GM19023 (cell line): ENCODE results near the gene ESF1.
A peak's percentile ranks its signal among the peaks of the same experiment; 100 is the strongest.

Experiments
- ATAC-seq: cut with Tn5 transposase; IDR thresholded peaks from one replicate; pipeline ENCODE4 v1.9.1; 2021; ENCODE audit warnings: mild to moderate bottlenecking, moderate library complexity; ENCODE audit not compliant: unreplicated experiment

The ESF1 gene, protein sequence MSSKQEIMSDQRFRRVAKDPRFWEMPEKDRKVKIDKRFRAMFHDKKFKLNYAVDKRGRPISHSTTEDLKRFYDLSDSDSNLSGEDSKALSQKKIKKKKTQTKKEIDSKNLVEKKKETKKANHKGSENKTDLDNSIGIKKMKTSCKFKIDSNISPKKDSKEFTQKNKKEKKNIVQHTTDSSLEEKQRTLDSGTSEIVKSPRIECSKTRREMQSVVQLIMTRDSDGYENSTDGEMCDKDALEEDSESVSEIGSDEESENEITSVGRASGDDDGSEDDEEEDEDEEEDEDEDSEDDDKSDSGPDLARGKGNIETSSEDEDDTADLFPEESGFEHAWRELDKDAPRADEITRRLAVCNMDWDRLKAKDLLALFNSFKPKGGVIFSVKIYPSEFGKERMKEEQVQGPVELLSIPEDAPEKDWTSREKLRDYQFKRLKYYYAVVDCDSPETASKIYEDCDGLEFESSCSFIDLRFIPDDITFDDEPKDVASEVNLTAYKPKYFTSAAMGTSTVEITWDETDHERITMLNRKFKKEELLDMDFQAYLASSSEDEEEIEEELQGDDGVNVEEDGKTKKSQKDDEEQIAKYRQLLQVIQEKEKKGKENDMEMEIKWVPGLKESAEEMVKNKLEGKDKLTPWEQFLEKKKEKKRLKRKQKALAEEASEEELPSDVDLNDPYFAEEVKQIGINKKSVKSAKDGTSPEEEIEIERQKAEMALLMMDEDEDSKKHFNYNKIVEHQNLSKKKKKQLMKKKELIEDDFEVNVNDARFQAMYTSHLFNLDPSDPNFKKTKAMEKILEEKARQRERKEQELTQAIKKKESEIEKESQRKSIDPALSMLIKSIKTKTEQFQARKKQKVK

DNA sequence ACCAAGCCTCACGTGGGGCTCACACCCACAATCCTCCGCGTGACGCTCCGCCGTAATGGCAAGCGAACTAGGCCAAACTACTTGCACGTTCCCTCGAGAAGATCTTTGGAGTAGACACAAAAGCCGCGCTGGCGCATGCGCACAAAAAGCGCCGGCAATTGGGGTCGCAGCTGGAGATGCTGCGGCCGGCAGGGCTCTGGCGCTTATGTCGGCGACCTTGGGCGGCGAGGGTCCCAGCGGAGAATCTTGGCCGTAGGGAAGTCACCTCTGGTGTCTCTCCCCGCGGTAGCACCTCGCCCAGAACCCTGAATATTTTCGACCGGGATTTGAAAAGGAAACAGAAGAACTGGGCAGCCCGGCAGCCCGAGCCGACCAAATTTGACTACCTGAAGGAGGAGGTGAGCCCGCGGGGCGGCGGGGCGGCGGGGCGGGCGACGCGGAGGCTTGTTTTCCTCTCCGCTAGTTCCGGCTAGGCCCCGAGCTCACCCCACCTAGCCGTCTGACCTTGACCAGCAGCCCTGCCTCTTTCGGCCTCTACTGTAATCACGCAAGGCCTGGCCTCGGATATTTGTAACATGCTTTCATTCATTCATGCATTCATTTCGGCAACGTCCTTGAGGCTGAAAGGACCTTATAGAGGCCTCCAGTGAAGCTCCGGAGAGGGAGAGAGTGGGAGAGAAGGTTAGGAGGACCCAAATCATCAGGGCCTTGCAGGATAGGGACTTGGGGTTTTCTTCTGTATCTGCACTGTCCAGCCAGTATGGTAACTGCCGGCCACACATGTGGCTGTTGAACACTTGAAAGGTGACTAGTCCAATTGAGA, at the start of gene ESF1, which contains the start of gene NDUFAF5:
TSS of gene ESF1 (minus strand) at position 27 of the 823 bp plus-strand sequence. CDS start 1,779 bp downstream, outside the sequence.
TSS of gene NDUFAF5 (plus strand) at position 136 of the 823 bp plus-strand sequence. CDS start at position 177, 41 bp downstream.
- peak; percentile 94 for ATAC-seq

DNA sequence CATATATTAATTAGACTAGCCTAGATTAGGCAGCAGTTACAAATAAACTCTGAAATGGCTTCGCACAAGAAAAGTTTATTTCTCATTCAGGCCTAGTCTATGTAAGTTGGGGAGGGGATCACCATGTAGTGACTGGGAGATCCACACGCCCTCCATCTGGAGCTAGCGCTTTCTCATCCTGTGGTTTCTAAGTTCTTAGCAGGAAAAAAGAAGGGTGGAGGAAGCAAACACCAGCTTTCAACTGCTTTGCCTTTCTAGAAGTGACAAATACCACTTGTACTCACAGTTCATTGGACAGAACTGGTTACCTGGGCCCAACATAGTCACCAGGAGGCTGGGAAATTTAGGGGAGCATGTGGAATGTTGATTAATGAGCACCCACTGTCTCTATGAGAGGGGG, 46.8 kb upstream of the ESF1 start:
- no peak for ATAC-seq

- ATAC-seq = no peak
These were observed 40.7 kb upstream of the ESF1 start for GRCh38 chr20:13825465-13825864.

DNA sequence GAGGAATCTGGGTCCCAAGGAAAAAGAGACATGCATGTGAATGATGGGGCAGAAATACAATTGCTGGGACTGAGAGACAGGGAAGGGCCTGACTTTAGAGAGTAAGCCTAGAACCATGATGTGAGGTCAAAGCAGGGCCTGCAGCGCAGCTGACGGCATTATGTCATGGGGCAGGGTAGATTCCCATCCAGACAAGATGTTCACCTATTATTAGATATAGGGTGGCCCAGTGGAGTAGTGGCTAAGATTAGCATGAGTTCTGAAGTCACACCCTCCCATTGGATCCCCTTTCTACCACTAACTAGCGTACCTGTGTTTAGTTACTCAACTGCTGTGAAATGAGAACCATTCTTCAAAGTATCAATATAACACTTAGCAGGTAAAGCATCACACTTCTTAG, 39.7 kb upstream of the ESF1 start:
- ATAC-seq = no peak

GRCh38 chr20:13822459-13822858, 37.7 kb upstream of the ESF1 start:
- ATAC-seq = no peak

DNA sequence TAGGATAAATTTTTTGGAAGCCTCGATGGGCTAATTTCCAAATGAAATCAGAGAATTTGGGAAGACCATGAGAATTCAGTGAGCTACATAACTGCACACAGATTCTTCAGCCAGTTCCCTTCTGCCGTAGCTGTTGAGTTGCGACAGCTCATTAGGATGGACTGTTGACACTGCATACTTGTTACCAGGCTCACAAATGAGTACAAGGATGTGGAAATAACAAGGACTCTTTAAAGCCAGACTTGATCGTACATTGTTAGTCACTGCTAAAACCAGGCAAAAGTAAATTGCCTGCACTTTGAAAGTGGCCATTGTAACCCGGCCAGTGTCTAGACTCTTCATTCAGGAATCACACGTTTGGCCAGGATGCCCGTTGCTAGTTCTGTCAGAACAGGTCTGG, 37.2 kb upstream of the ESF1 start:
- ATAC-seq = no peak

DNA sequence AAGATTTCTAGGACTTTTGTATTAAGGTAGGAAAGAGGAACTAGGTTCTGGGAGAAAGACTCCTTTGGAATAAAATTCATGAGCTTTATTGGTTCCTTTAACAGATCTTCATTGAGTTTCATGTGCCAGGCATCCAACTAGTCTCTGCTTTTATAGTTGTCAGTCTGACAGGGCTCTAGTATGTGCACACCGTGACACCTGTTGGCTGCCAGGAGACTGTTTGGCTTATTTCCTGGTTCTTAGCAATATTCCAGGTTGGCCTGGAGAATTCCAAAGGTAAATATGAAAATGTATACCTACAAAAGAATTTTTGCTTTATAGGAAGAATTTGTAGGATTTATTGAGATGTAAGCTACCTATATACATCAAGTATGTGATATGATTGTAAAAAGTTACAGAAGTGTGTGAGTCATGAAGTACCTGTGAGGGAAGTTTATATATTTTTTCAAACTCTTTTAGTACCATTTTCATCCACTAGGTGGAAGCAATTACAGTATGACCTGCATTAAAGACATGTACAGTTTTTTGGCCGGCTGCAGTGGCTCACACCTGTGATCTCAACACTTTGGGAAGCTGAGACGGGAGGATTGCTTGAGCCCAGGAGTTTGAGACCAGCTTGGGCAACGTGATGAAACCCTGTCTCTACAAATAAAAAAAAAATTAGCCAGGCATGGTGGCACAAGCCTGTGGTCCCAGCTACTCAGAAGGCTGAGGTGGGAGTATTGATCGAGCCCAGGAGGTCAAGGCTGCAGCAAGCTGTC, 35.3 kb upstream of the ESF1 start:
- peak; percentile 62 for ATAC-seq

GRCh38 chr20:13817342-13817741, 32.6 kb upstream of the ESF1 start:
- ATAC-seq = no peak

- no peak for ATAC-seq
These were observed 32.0 kb upstream of the ESF1 start for GRCh38 chr20:13816757-13817156.

- ATAC-seq = no peak
These were observed 30.0 kb upstream of the ESF1 start for GRCh38 chr20:13814672-13815071.

GRCh38 chr20:13813910-13814309, 29.2 kb upstream of the ESF1 start:
- no peak for ATAC-seq

DNA sequence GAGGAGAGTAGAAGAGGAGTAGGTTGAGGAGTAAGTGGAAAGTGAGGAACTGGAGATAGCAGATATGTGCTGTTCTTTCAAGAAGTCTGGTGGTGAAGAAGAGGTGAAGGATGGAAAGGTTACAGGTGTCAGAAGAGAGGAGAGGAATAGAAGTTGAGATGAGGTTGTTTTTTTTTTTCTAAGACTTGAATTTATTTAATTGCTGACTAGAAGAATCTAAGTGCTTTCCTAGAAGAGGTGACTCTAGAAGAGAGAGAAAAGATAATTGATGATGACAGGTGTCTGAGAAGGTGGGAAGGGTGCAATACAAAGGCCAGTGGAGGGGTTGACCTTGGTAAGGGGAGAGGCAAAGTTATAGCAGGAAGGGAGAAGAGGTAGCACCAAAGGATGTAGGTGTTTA, 25.7 kb upstream of the ESF1 start:
- ATAC-seq = no peak

GRCh38 chr20:13809855-13810254, 25.1 kb upstream of the ESF1 start:
- ATAC-seq = no peak

GRCh38 chr20:13809373-13809772, 24.7 kb upstream of the ESF1 start:
- no peak for ATAC-seq

- no peak for ATAC-seq
These were observed 16.0 kb upstream of the ESF1 start for GRCh38 chr20:13800728-13801134.

GRCh38 chr20:13799974-13800373, 15.3 kb upstream of the ESF1 start:
- no peak for ATAC-seq

DNA sequence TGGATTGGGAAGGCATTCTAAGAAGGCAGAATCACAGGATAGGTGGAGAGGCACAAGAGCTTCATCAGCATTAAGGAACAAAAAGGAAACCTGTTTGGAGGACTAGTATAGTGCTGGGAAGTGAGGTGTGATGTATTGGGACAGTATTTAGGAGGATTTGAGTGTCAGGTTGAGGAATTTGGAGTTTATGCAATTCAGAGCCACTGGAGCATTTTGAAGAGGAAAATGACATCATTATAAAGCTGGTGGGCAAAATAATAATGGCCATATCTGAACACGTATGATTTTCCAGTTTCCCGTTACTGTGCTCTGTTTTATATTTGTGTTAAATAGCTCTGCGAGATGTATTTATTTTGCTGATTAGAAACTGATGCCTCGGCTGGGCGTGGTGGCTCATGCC, 14.3 kb upstream of the ESF1 start:
- ATAC-seq = no peak

DNA sequence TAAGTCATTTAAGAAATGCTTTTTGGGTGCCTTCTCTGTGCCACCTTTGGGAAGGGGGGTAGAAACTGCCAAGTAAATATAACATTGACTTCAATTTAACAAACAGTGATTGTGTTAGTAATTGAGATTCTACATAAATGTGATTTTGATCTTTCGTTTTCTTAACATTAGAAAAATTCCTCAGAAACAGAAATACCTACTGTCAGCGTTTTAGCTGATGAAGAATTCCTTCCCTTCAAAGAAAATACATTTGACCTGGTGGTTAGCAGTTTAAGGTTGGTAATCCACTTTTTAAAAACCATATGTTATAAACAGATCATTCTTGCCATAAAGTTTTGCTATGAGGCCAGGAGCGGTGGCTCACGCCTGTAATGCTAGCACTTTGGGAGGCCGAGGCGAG, 9.9 kb upstream of the ESF1 start:
- no peak for ATAC-seq

GRCh38 chr20:13793001-13793400, 8.3 kb upstream of the ESF1 start:
- no peak for ATAC-seq
